A549 (cell line): ENCODE results near the gene FGF14. TPM values are rescaled to one million over a fixed set of nuclear protein-coding genes. Genes with fewer than 3 reads are reported as not detected.

Experiments used
- ATAC-seq, 2 experiments: fragments of 200-7000 bp in 1 of 2; fragments of >200 bp in 1 of 2; cut with Nextera tagmentation in 1 of 2; cut with Tn5 transposase in 1 of 2; 3 replicates each; pipeline versions ENCODE4 v1.8.0 to v1.9.1; 2018 to 2020; ENCODE audit warnings: mild to moderate bottlenecking in 1 of 2, moderate library complexity in 1 of 2
- CTCF ChIA-PET: fragments of 300-600 bp; sonication (Branson Sonifier 250); formaldehyde crosslinking; extraction: SDS; loops from one replicate; lab custom pipeline; 2021; ENCODE audit warnings: antibody characterized with exemption, inconsistent platforms; lab: Yijun Ruan, JAX
- POLR2A ChIA-PET: fragments of 350-600 bp; formaldehyde crosslinking; extraction: SDS; loops from one replicate; lab custom pipeline; 2021; ENCODE audit warnings: antibody characterized with exemption, inconsistent platforms; lab: Yijun Ruan, JAX
- DNase-seq, 2 experiments: peaks; one replicate each; pipeline versions ENCODE4 v3.0.0 to v3.0.0-alpha.2; 2011 to 2016; ENCODE audit warnings: low read depth in 1 of 2, low spot score in 1 of 2
- FAIRE-seq: peaks from 2 replicates; lab custom pipeline; 2011; peaks lifted over from hg19 to GRCh38; lab: Jason Lieb, UNC
- H3K27ac ChIP-seq, 2 experiments: fragments of >200 bp; sonication (Bioruptor Twin); formaldehyde crosslinking; 3 replicates each; pipeline ENCODE4 v1.5.1; 2016 to 2017
- H3K4me1 ChIP-seq: fragments of >200 bp; sonication (Bioruptor Twin); formaldehyde crosslinking; 3 replicates; pipeline ENCODE4 v1.6.1; 2016
- H3K4me2 ChIP-seq: fragments of >200 bp; sonication (Bioruptor Twin); formaldehyde crosslinking; 3 replicates; pipeline ENCODE4 v1.6.1; 2016
- H3K4me3 ChIP-seq: fragments of >200 bp; sonication (Bioruptor Twin); formaldehyde crosslinking; 3 replicates; pipeline ENCODE4 v1.5.1; 2016
- H3K9me3 ChIP-seq: fragments of >200 bp; sonication (Bioruptor Twin); formaldehyde crosslinking; 3 replicates; pipeline ENCODE4 v1.6.1; 2016
- BHLHE40 ChIP-seq: IDR thresholded peaks from 2 replicates; pipeline ENCODE4 v1.6.1; 2012; ENCODE audit warnings: low read depth, low read length, inconsistent platforms
- CBX8 ChIP-seq: fragments of 200-600 bp; sonication (generic); IDR thresholded peaks from 2 replicates; pipeline ENCODE4 v1.6.1; 2016
- CHD2 ChIP-seq: fragments of 150-350 bp; IDR thresholded peaks from 2 replicates; pipeline ENCODE4 v1.6.1; 2014; ENCODE audit warnings: low read length; ENCODE audit not compliant: partially characterized antibody
- EHMT2 ChIP-seq: fragments of 200-600 bp; sonication (generic); IDR thresholded peaks from 2 replicates; pipeline ENCODE4 v1.6.1; 2016; ENCODE audit warnings: antibody characterized with exemption, low read depth, mild to moderate bottlenecking, moderate library complexity
- FOSB ChIP-seq: fragments of 250-450 bp; sonication (Bioruptor Pico); IDR thresholded peaks from 2 replicates; pipeline ENCODE4 v1.5.0; 2020; ENCODE audit warnings: mild to moderate bottlenecking, moderate library complexity
- FOXS1 ChIP-seq: fragments of 250-450 bp; sonication (Bioruptor Pico); IDR thresholded peaks from 2 replicates; pipeline ENCODE4 v1.5.0; 2020; ENCODE audit warnings: mild to moderate bottlenecking, moderate library complexity
- HEYL ChIP-seq: fragments of 250-450 bp; sonication (Bioruptor Pico); IDR thresholded peaks from 2 replicates; pipeline ENCODE4 v1.8.0; 2021; ENCODE audit warnings: mild to moderate bottlenecking, moderate library complexity
- JUNB ChIP-seq: fragments of >200 bp; sonication (Bioruptor Twin); formaldehyde crosslinking; IDR thresholded peaks from 2 replicates; pipeline ENCODE4 v1.6.1; 2016
- MYC ChIP-seq: IDR thresholded peaks from 2 replicates; pipeline ENCODE4 v1.6.1; 2012; ENCODE audit warnings: mild to moderate bottlenecking, inconsistent platforms, low read length, improper control_type of control experiment, borderline replicate concordance
- NR3C1 ChIP-seq: fragments of >200 bp; sonication (Bioruptor Twin); formaldehyde crosslinking; IDR thresholded peaks from 3 replicates; pipeline ENCODE4 v1.6.1; 2017
- PHF8 ChIP-seq: fragments of 200-600 bp; sonication (generic); IDR thresholded peaks from 2 replicates; pipeline ENCODE4 v1.6.1; 2016; ENCODE audit warnings: low read depth, mild to moderate bottlenecking, antibody characterized with exemption, moderate library complexity, borderline replicate concordance
- RAD21 ChIP-seq, 2 experiments: fragments of >200 bp in 1 of 2; sonication (Bioruptor Twin) in 1 of 2; formaldehyde crosslinking in 1 of 2; IDR thresholded peaks in 1 of 2; conservative IDR thresholded peaks in 1 of 2; 2 replicates in 1 of 2; 3 replicates in 1 of 2; pipeline ENCODE4 v1.6.1; 2012 to 2018; ENCODE audit warnings: inconsistent platforms in 1 of 2
- RCOR1 ChIP-seq: fragments of 150-350 bp; IDR thresholded peaks from 2 replicates; pipeline ENCODE4 v1.6.1; 2014; ENCODE audit warnings: antibody characterized with exemption, low read length, low read depth
- RFX5 ChIP-seq: fragments of 450-650 bp; IDR thresholded peaks from 2 replicates; pipeline ENCODE4 v1.7.1; 2014; ENCODE audit warnings: antibody characterized with exemption, mild to moderate bottlenecking, moderate library complexity
- RNF2 ChIP-seq: fragments of 200-600 bp; sonication (generic); IDR thresholded peaks from 2 replicates; pipeline ENCODE4 v1.6.1; 2016; ENCODE audit warnings: low read depth, mild to moderate bottlenecking, antibody characterized with exemption, moderate library complexity, borderline replicate concordance
- SMC3 ChIP-seq: fragments of >200 bp; sonication (Bioruptor Twin); formaldehyde crosslinking; IDR thresholded peaks from 3 replicates; pipeline ENCODE4 v1.6.1; 2018; ENCODE audit warnings: inconsistent platforms
- ZC3H11A ChIP-seq: fragments of 450-650 bp; IDR thresholded peaks from 2 replicates; pipeline ENCODE4 v1.6.1; 2014; ENCODE audit warnings: antibody characterized with exemption, mild to moderate bottlenecking
- WGBS: methylation state at CpG from one replicate; pipeline ENCODE4 v1.1.6; 2017; ENCODE audit errors: missing lambda C conversion rate; 5-methylcytosine and 5-hydroxymethylcytosine counted together
- polyA plus RNA-seq, 4 experiments: library from polyadenylated mRNA; depleted of rRNA in 3 of 4; stranded (reverse); fragments of >200 nt; fragmentation: RNase III in 1 of 4; extraction: RNeasy Plus Mini Kit Qiagen cat#74134 plus additional on column Dnase treatment in 1 of 4; gene quantifications; 2 replicates in 3 of 4; 3 replicates in 1 of 4; pipeline ENCODE4 v1.2.3, GENCODE V29; 2011 to 2017
- TF ChIP-seq, protein P1 (sequence below): fragments of 250-450 bp; sonication (Bioruptor Pico); IDR thresholded peaks from 2 replicates; pipeline ENCODE4 v1.5.0; 2020; ENCODE audit warnings: low read depth, mild to moderate bottlenecking, moderate library complexity
- TF ChIP-seq, protein P2 (sequence below): fragments of 450-650 bp; IDR thresholded peaks from 2 replicates; pipeline ENCODE4 v1.6.1; 2014; ENCODE audit warnings: antibody characterized with exemption
- TF ChIP-seq, protein P3 (sequence below): fragments of 250-450 bp; sonication (Bioruptor Pico); IDR thresholded peaks from 2 replicates; pipeline ENCODE4 v1.5.0; 2021; ENCODE audit warnings: mild to moderate bottlenecking, moderate library complexity, borderline replicate concordance
- TF ChIP-seq, protein P4 (sequence below): fragments of >200 bp; sonication (Bioruptor Twin); formaldehyde crosslinking; IDR thresholded peaks from 3 replicates; pipeline ENCODE4 v1.6.1; 2016
- TF ChIP-seq, protein P5 (sequence below): fragments of >200 bp; sonication (Bioruptor Twin); formaldehyde crosslinking; IDR thresholded peaks from 3 replicates; pipeline ENCODE4 v1.5.1; 2016
- TF ChIP-seq, protein P6 (sequence below): IDR thresholded peaks from 2 replicates; pipeline ENCODE4 v1.6.1; 2012; ENCODE audit warnings: low read depth, borderline replicate concordance

The FGF14 gene
- polyA plus RNA-seq, 2 of the 4 experiments (the other 2 are of a cell fraction), result not detected

DNA sequence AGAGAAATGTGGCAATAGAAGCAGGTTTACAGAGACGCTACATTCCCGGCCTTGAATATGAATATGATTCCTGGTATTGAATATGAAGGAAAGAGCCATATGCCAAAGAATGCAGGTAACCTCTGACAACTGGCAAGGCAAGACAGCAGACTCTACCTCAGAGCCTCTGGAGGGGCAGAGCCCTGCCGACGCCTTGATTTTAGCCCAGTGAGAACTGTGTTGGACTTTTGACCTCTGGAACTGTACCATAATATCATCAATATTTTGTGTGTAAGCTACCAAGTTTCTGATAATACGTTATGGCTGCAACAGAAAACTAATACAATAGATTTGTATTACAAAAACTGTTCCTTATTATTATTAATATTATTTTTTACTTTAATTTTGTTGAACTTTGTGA lies 219.7 kb downstream of the FGF14 start (continued):
- TF ChIP-seq, protein P1, sequence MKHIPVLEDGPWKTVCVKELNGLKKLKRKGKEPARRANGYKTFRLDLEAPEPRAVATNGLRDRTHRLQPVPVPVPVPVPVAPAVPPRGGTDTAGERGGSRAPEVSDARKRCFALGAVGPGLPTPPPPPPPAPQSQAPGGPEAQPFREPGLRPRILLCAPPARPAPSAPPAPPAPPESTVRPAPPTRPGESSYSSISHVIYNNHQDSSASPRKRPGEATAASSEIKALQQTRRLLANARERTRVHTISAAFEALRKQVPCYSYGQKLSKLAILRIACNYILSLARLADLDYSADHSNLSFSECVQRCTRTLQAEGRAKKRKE (CRISPR knock-in tag), result no peak
- TF ChIP-seq, protein P2, sequence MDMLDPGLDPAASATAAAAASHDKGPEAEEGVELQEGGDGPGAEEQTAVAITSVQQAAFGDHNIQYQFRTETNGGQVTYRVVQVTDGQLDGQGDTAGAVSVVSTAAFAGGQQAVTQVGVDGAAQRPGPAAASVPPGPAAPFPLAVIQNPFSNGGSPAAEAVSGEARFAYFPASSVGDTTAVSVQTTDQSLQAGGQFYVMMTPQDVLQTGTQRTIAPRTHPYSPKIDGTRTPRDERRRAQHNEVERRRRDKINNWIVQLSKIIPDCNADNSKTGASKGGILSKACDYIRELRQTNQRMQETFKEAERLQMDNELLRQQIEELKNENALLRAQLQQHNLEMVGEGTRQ, result no peak

DNA sequence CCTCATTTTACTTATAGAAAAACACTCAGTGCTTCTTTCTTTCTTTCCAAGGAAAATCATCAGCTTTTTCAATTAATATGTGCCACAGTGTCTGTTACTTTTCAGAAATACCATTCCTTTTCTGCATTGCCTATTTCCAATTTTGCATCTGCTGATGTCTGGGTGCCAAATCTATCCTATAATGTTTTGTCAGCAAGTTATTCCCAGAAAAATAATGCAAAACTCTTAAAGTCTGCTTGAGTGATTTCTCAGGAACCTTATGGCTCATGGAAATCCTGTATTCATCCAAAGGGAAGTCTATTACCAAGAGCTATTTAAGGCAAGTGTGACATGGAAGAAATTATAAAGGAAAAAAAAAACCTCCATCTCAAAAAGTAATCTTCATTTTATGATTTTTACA lies 224.4 kb downstream of the FGF14 start:
- no peak overlapping the region for H3K4me3 ChIP-seq
- TF ChIP-seq RCOR1 (no peak), SMC3 (no peak), RFX5 (no peak), EHMT2 (no peak), CHD2 (no peak), JUNB (no peak), RNF2 (no peak), PHF8 (no peak), FOXS1 (no peak)
- TF ChIP-seq, protein P2, result no peak
- TF ChIP-seq, protein P3, sequence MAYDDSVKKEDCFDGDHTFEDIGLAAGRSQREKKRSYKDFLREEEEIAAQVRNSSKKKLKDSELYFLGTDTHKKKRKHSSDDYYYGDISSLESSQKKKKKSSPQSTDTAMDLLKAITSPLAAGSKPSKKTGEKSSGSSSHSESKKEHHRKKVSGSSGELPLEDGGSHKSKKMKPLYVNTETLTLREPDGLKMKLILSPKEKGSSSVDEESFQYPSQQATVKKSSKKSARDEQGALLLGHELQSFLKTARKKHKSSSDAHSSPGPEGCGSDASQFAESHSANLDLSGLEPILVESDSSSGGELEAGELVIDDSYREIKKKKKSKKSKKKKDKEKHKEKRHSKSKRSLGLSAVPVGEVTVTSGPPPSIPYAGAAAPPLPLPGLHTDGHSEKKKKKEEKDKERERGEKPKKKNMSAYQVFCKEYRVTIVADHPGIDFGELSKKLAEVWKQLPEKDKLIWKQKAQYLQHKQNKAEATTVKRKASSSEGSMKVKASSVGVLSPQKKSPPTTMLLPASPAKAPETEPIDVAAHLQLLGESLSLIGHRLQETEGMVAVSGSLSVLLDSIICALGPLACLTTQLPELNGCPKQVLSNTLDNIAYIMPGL (CRISPR knock-in tag), result no peak
- TF ChIP-seq, protein P4, sequence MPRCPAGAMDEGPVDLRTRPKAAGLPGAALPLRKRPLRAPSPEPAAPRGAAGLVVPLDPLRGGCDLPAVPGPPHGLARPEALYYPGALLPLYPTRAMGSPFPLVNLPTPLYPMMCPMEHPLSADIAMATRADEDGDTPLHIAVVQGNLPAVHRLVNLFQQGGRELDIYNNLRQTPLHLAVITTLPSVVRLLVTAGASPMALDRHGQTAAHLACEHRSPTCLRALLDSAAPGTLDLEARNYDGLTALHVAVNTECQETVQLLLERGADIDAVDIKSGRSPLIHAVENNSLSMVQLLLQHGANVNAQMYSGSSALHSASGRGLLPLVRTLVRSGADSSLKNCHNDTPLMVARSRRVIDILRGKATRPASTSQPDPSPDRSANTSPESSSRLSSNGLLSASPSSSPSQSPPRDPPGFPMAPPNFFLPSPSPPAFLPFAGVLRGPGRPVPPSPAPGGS, result no peak
- TF ChIP-seq, protein P5, sequence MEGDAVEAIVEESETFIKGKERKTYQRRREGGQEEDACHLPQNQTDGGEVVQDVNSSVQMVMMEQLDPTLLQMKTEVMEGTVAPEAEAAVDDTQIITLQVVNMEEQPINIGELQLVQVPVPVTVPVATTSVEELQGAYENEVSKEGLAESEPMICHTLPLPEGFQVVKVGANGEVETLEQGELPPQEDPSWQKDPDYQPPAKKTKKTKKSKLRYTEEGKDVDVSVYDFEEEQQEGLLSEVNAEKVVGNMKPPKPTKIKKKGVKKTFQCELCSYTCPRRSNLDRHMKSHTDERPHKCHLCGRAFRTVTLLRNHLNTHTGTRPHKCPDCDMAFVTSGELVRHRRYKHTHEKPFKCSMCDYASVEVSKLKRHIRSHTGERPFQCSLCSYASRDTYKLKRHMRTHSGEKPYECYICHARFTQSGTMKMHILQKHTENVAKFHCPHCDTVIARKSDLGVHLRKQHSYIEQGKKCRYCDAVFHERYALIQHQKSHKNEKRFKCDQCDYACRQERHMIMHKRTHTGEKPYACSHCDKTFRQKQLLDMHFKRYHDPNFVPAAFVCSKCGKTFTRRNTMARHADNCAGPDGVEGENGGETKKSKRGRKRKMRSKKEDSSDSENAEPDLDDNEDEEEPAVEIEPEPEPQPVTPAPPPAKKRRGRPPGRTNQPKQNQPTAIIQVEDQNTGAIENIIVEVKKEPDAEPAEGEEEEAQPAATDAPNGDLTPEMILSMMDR, result no peak
- no peak overlapping the region for H3K4me2 ChIP-seq
- ATAC-seq (no peak), FAIRE-seq (no peak), DNase-seq (no peak)
- H3K9me3 ChIP-seq, result no peaks in the 10 kb centered on the region
- no peaks in the 10 kb centered on the region for H3K4me1 ChIP-seq
- POLR2A ChIA-PET, result no interaction called here
- no peak overlapping the region for H3K27ac ChIP-seq
- CTCF ChIA-PET, result interaction anchor here (1.3 kb wide), 1 partner anchor 378 kb away, joined by 3 read pairs; no protein-coding TSS in a partner anchor

DNA sequence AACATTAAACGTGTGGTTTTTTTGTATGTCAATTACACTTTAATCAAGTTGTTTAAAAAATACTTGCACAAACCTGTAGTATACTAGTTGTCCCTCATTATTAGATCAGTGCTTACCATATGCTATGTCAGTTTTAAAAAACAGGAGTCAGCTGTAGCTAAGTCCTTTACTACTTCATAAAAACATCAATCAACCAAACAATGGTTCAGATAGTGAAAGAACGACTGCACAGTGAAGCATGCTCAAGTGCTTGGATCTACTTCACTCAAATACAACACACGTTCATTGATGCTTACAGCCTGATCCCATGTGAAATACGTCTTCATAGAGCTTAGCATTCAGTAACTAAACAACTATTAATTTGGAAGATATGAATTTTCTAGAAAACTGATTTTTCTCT lies 225.0 kb downstream of the FGF14 start:
- WGBS, result 0% methylated on average over 4 of the region's 4 CpGs
- no peak overlapping the region for H3K27ac ChIP-seq
- no peak for FAIRE-seq
- H3K4me1 ChIP-seq, result no peaks in the 10 kb centered on the region
- H3K9me3 ChIP-seq, result no peaks in the 10 kb centered on the region
- H3K4me2 ChIP-seq, result no peak overlapping the region
- no peak overlapping the region for H3K4me3 ChIP-seq
- no peak for ATAC-seq
- CTCF ChIA-PET, result interaction anchor here (1.3 kb wide), 1 partner anchor 379 kb away, joined by 3 read pairs; no protein-coding TSS in a partner anchor
- POLR2A ChIA-PET, result no interaction called here
- no peak for DNase-seq
- no peak for TF ChIP-seq RAD21 (conservative IDR thresholded peaks at IDR 0.05 in 1 of 2, IDR thresholded peaks at IDR 0.05 in 1 of 2)
- TF ChIP-seq, protein P6, sequence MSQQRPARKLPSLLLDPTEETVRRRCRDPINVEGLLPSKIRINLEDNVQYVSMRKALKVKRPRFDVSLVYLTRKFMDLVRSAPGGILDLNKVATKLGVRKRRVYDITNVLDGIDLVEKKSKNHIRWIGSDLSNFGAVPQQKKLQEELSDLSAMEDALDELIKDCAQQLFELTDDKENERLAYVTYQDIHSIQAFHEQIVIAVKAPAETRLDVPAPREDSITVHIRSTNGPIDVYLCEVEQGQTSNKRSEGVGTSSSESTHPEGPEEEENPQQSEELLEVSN, result no peak
- no peak for TF ChIP-seq CBX8
- TF ChIP-seq BHLHE40, result no peak
- no peak for TF ChIP-seq FOSB (CRISPR knock-in tag)
- TF ChIP-seq MYC, result no peak
- TF ChIP-seq NR3C1, result no peak
- TF ChIP-seq ZC3H11A, result no peak
- no peak for TF ChIP-seq RFX5
- no peak for TF ChIP-seq PHF8
- no peak for TF ChIP-seq HEYL
- TF ChIP-seq, protein P3 (CRISPR knock-in tag), result no peak
